HG03135 (cell line): ENCODE data around the gene PRELP.
"Not testable (repeated sequence)": the region's sequence is repeated elsewhere in the genome, so short reads cannot be mapped to it uniquely, and the experiment has no call there.

Source experiments
- ATAC-seq: cut with Tn5 transposase; IDR thresholded peaks from one replicate; pipeline ENCODE4 v1.9.1; 2021; ENCODE audit warnings: mild to moderate bottlenecking, moderate library complexity; ENCODE audit not compliant: unreplicated experiment

The PRELP gene

DNA sequence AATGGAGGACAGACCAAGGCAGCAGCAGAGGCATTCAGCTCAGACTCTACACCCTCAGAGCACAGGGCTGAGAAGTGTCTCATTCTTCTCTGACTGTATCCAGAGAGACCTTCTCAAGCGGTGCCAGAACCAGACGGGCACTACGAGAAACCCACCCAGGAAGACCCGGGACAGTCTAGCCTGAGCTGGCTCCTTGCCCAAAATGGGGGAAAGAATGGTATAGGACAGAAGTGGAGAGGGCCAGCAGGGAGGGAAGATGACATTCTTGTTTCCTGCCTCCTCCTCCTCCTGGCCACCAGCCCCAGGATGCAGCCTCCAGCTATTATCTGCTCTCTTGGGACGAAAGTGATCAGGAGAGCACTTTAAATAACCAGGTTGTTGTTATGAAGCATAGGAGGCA, 22.6 kb upstream of the PRELP start:
- no peak for ATAC-seq

DNA sequence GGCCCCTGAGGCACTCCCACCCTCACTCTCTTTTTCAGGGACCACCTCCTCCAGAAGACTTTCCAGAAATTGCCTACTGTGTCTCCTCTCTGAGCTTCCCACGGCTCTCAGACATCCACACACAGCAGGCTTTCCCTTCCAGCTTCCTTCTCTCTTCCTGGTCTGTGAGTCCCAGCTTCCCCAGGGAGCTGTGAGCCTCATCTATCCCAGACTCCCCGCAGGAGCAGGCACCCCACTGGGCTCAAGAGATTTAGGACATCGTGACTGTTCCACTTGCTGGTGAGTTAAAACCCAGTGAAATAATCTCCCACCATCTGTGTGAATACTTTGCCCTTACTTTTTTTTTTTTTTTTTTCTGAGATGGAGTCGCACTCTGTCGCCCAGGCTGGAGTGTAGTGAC, 22.0 kb upstream of the PRELP start:
- no peak for ATAC-seq

DNA sequence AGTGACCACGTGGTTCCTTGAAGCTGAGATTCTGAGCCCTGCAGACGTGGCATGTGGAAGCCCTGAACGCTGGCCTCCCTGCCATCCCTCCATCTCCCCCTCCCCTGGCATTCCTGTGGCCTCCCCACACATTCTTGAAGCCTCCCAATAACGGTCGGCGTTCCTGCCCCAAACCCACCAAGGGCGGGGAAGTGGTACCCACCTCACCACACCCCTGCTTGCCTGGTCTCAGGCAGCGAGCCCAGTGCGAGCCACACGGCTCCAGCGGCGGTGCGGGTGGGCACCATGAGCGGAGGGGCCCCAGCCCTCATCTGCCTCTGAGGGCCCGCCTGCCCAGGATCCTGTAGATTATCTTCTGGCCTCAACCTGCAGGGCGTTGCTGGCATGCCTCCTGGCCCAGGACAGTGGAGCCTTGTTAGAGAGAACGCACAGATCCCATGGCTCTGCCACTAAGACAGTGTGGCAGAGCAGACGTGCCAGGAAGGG, 20.6 kb upstream of the PRELP start:
- ATAC-seq: no peak

DNA sequence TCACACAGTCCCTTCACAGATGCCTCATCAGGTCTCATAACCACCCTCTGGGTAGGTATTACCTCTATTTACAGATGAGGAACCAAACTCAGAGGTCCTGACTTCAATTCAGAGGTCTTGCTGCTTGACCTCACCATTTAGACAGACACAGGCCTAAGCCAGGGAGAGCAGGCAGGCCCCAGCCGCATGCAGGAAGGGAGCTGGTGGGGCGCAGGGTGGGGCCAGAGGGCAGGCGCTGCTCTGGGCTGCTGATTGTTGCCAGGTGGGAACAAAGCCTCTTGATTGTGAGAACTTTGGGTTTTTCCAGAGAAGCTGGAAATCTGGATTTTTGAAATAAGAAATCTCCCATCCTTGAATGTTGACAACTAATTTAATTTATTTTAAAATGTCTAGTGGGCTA, 19.9 kb upstream of the PRELP start:
- ATAC-seq: no peak

DNA sequence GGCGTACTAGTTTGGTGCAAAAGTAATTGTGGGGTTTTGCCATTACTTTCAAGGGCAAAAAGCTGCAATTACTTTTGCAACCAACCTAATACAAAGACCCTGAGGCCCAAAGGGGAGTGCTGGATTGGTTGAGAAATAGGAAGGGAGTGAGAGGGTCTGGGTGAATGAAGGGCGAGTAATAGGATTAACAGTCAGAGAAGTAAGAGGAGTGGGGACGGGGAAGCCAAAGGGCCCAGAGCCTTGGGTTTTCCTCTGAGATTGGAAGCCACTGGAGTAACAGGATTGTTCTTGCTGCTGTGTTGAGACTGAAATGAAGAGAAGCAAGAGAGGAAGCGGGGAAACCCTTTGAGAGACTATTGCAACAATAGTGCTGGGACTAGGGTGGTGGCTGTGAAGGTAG, 19.0 kb upstream of the PRELP start:
- no peak for ATAC-seq

DNA sequence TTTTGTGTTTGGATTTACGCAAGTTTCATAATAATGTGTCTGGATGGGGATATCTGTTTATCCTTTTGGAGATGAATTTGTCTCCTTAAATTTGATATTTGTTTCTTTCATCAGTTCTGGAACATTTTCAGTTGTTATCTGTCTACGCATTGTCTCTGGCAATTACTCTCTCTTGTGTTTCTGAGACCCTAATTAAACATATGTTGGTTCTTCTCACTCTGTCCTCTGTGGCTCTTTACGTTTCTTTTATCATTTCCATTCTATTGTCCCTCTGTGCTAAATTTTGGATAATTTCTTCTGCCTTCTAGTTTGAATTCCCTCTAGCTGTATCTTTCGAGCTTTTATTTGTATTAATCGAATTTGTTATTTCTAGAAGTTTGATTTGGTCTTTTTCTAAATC, 17.5 kb upstream of the PRELP start:
- no peak for ATAC-seq

DNA sequence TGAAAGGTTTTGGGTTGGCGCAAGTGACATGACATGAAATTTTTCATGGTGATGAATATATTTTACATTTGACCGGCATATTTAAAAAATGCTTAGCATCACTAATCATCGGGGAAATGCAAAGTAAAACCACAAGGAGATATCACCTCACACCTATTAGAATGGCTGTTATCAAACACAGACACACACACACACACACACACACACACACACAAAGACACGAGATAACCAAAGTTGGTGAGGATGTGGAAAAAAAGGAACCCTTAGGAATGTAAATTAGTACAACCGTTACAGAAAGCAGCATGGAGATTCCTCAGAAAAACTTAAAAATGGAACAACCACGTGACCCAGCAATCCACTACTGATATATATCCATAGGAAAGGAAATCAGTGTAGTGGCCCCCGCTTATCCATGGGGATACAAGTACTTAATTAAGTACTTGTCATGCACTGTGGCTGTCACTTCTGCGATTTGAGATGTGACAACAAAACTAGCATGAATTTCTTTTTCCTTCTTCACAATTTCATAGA, 15.9 kb upstream of the PRELP start:
- no peak for ATAC-seq

DNA sequence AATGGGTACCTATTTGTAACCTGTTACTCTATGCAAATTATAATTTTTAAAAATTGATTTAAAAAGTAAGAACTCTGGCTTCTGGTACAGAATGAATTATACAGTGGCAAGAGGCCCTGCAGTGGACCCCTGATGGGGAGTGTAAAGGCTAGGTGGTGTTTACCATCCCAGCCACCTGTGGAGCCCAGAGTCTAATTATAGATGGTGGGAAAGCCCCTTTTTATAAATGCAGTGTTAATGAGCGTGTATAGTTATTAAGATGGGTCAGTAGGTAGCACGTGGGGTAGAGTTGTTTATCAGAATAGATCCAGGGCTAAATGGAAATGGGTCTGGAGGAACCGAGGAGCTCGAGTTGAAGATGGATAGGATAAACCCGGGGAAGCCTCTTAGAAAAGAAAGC, 13.9 kb upstream of the PRELP start:
- no peak for ATAC-seq

DNA sequence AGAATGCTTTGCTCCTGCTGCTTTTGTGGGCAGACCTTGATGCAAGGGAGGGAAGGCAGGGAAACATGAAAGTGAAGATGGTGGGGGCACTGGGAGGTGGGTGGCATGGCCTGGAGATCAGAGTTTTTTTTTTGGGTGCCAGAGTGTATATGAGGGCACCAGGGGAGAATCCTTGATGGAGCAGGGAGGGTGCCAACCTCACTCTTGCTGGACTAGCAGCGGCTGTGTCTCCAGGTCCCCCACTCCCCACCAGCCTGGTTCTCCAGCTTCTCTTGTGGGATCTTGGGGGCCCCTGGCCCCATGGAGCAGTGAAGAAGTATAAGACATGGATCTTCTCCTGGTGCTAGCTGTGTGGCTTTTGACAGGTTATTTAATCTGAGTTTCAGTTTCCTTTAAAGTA, 13.5 kb upstream of the PRELP start:
- ATAC-seq: no peak

DNA sequence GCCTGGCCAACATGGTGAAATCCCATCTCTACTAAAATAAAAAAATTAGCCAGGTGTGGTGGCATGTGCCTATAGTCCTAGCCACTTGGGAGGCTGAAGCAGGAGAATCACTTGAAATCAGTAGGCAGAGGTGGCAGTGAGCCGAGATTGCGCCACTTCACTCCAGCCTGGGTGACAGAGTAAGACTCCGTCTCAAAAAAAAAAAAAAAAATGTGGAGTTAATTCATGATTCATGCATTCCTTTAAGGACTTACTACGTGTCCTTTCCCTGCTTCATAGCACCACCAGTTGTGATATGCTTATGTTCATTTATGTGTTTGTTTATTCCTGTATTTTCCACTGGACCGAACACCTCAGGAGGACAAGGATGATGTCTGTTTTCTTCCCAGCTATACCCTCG, 12.7 kb upstream of the PRELP start:
- ATAC-seq: no peak

DNA sequence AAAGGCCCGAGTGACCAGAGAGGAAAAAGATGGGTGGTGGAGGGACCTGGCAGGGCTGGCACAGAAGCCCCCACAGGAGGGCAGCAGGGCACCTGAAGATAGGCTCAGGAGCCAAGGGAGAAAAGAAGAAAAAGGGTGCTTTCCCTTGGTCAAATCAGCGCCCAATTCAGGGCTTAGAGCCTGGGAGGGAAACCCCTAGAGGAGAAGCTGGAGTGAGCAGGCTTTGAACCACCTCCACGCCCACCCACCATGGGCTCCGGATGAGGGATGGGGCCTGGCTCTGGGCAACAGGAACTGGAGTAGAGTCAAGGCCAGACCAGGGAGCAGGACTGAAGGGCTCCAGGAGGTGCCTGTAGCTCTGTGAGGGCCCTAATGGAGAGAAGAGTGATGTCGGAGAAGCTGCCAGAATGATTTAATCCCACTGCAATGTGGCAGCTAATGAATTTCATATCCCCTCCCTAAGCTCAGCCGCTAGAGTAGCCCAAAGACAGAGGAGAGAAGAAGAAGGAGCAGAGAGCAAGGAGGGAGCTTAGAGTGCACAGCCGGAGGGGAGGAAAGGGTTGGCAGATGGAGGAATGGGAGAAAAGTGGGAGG, 12.0 kb upstream of the PRELP start:
- ATAC-seq: no peak

DNA sequence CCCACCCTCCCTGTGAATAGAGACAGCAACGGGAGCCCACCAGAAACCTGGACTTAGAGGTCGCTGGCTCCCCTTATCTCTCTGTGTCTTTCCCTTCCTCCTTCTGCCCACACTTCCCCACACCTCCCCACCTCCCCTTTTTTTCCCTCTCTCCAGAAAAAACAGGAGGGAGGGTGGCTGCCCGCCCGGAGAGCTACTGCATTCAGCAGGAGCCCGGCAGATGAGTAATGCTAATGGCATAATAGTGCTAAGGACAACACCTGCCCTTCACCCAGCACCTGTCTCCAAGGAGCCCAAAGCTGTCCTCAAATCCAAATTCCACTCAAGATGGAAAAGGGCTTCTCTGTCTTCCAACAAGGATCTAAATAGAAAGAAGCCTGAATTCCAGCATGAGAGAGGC, 11.4 kb upstream of the PRELP start:
- no peak for ATAC-seq

DNA sequence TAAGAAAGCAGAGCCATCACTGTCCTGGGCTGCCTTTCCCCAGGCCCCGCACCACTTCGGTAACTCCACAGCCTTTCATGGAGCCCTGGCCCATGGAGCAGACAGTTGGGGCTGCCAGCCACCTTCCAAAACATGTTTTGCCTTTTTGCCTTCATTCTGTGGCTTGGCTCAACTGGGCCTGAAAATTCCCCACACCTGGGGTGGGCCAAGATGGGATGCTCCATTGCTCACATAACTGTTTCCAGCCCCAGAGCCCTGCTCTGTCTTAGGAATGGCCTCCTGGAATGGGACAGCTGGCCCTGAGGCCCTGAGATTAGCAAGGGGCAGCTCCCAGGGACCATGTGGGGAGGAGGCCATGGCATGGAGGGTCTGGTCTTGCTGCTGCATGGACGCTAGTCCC, 10.9 kb upstream of the PRELP start:
- ATAC-seq: no peak

DNA sequence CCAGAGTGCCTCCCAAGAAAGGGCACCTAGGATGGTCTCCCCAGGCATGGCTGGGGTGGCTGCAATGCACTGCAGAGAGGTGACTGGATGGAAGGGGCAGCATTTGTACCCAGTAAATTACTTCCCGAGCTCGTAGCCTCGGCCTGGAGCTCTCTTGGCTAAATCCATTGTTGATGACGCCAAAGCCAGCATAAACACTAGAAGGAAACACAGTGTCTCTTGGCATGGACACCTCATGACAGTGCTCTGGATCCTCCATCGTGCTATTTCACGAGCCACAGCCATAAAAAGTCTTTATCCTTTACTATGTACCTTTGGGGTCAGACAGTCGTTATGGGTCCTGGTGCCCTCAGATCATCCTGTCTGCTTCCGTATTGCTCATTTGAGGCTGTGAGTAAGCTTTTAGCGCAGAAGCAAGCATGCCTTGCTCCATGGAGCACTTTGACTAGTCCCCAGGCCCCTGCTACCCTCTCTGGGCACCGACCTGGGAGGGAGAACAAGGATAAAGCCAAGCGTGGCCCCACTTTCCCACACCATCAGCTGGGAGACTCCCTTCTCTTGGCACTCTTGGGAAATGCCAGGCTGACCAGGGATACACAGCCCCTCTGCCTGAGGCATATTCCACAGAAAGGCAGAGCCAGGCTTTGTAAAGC, 10.3 kb upstream of the PRELP start:
- ATAC-seq: no peak

DNA sequence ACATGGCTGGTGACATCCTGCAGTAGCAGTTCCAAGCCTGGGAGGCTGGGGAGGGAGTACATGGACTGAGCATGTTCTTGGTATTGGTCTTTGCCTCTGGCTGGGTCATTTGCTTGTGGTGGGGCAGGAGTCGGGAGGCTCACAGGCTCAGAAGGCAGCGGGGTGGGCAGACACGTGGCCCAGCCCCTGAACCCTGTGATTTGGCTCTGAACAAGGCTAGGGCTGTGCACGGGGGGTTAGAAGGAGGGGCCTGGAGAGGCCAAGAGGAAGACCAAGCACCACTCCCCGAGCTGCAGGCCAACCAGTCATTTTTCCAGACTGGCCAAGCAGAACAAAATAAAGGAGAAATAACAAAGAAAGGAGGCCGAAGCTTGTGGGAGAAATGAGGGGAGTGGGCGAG, 9.7 kb upstream of the PRELP start:
- no peak for ATAC-seq

DNA sequence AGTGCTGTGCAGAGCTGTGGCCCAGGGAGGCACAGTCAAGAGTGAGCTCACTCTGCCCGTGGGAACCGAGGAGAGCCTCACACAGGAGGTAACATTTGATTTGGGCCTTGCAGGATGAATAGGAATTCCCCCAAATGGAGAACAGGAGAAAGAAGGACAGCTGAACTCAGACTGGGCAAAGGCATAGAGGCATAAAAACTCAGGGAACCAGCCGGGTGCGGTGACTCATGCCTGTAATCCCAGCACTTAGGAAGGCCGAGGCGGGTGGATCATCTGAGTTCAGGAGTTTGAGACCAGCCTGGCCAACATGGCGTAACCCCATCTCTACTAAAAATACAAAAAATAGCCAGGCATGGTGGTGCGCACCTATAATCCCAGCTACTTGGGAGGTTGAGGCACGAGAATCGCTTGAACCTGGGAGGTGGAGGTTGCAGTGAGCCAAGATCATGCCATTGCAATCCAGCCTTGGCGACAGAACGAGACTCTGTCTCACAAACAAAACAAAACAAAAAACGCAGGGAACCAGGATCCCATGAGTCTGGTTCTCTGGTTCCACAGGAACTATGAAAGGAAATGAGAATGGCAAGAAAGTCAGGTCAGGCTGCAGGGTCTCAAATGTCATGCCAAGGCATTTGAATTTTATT, 8.6 kb upstream of the PRELP start:
- ATAC-seq: not testable (repeated sequence)

DNA sequence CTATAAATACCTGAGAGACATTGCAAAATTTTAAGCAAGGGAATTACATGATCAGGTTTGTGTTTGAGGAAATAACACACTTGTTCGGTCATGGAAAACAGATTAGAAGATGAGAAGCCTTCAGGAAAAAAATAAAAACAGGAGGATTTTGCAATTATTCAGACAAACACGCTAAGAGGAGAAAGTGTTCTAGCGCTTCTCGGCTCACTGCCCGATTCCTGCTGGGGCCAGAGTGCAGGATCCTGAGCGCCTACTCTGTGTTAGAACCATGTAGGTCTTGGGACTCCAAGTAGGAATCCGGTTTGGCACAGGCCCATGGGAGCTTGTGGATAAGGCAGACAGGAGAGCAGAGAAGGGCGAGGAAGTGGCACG, 8.1 kb upstream of the PRELP start:
- ATAC-seq: no peak

DNA sequence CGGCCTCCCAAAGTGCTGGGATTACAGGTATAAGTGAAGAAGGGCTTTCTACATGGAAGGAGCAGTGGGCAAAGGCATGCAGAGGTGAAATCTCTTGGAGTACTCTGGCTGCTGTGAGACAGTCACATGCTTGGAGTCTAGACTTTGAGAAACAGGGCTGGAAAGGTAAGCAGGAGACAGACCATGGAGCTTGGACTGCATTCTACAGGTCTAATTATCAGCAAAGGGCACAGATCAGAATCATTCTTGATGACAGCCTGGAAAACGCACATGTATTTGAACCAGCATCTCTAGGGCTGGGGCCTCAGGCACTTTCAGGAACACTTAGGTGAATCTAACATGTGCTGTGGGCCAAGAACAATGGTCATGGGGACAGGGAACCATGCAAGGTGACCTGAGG, 7.3 kb upstream of the PRELP start:
- ATAC-seq: no peak

DNA sequence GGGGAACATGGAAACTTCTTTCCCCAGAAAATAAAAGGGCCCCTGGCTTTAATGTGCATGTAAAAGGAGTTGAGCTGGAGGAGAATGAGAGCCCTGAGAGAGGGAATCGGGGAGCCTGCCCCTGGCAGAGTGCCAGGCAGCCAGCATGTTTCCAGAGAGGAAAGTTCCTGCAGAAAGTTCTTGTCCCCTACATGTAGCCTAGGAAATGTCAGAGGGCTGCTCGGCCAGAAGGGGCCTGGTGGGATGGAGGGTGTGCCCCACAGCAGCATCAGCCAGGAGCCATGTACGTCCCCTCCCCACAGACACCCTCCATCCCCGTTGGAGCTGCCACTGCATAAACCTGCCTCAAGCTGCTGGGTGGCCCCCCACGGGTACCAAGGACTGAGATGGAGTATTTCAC, 5.4 kb upstream of the PRELP start:
- no peak for ATAC-seq

DNA sequence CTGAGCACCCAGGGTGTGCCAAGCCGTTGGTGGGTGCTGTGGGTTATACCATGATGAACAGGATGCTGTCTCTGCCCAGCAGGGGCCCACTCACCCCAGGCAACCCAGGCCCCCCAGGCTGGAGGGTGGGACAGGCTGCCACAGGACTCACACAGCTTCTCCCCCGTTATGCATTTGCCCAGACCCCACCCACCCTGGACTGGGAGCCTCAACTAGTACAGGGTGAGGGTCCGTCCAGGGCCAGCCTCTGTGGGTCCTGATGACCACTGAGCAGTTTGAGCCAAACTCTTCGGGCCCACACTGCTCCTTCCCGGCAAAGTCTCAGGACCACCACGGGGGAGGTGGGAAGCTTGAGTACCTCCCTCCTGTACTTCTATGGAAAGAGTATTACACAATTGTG, 3.8 kb upstream of the PRELP start:
- no peak for ATAC-seq

DNA sequence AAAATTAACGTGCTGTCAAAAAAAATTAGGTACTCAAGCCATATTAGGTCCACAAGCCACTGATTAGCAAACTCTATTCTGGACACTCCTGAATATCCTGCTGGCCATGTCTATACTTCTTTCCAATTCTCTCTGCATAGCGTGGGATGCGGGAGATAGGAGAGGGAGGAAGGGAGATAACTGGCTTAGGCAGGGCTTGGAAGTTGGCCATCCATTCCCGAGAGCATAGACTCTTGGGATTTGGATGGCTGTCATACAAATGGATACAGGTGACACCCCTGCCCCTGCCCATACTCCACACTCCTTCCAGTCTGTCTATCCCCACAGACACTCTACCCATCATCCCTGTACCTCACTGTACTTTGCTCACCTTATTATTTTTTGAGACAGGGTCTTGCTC, 2.3 kb upstream of the PRELP start:
- ATAC-seq: no peak

DNA sequence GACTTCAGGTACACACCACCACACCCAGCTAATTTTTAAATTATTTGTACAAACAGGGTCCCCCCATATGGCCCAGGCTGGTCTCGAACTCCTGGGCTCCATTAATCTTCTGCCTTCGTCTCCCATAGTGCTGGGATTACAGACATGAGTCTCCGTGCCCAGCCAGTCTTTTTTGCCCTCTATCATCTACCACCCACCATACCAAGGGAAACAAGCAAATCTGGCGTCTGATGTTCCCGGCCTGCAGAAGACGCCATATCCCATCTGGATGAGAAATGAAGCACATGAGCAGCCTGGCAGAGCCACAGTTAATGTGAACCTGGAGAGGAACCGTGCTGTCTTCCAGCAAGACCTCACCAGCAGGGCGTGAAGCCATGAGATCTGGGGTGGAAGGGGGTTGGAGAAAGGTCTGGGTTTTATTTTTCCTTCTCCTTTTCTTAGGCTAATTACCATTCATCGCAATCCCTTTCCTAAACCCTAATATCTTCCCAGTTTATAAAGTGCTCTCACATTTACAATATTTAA, 1.8 kb upstream of the PRELP start:
- no peak for ATAC-seq
